ENCODE data around the gene ANGPTL8.
A peak's percentile ranks its signal among the peaks of the same experiment; 100 is the strongest.

Gene ANGPTL8

GRCh38 chr19:11192957-11193939 lies 46.2 kb upstream of the ANGPTL8 start:
- H3K9me3 ChIP-seq (replicated peaks in 1 of 2; ENCODE audit: control insufficient read depth in 2 of 2, insufficient read depth in 1 of 2, low read depth in 1 of 2, low read length in 2 of 2): no peaks in the 10 kb centered on the region
- peak overlapping the region; percentile 56 for H2AK5ac ChIP-seq (ENCODE audit: low read depth, low read length)
- H3K36me3 ChIP-seq (replicated peaks in 1 of 2; ENCODE audit: control insufficient read depth in 2 of 2, insufficient read depth in 2 of 2, low read length in 2 of 2): peaks cover 3 to 43% of the 10 kb centered on the region in 2 donors
- H3K79me1 ChIP-seq (ENCODE audit: low read depth, low read length): no peaks in the 10 kb centered on the region
- H3K4me2 ChIP-seq (ENCODE audit: insufficient read depth, low read length, poor library complexity, severe bottlenecking): no peak overlapping the region
- H2BK12ac ChIP-seq (ENCODE audit: low read length): peak overlapping the region; percentile 10
- no peak overlapping the region for H2BK15ac ChIP-seq (ENCODE audit: low read length)
- no peaks in the 10 kb centered on the region for H3K27me3 ChIP-seq (ENCODE audit: control insufficient read depth in 3 of 3, insufficient read depth in 3 of 3, low read depth in 1 of 3, low read length in 3 of 3)
- no peak overlapping the region for H4K91ac ChIP-seq (ENCODE audit: low read depth, low read length, poor library complexity)
- H4K8ac ChIP-seq (ENCODE audit: low read depth, low read length): peak overlapping the region; percentile 92
- H3K4me3 ChIP-seq (ENCODE audit: low read length in 2 of 2): no peak overlapping the region
- peaks cover 4 to 7% of the 10 kb centered on the region in 2 donors for H3K4me1 ChIP-seq (ENCODE audit: control insufficient read depth in 2 of 2, insufficient read depth in 1 of 2, low read depth in 1 of 2, low read length in 2 of 2)
- no peak overlapping the region for H3K9ac ChIP-seq (ENCODE audit: low read depth, low read length, poor library complexity)
- H2BK5ac ChIP-seq (ENCODE audit: low read length): no peak overlapping the region
- peak overlapping the region; percentile 56 for H3K14ac ChIP-seq (ENCODE audit: low read length)
- no peak overlapping the region for H3K27ac ChIP-seq (replicated peaks; ENCODE audit: low read length)
- no peak overlapping the region for H3K23ac ChIP-seq (ENCODE audit: low read depth, low read length, poor library complexity)
- DNase-seq (ENCODE audit: low spot score): no peak
- H3K18ac ChIP-seq (ENCODE audit: low read length): no peak overlapping the region
- no peak overlapping the region for H3K4ac ChIP-seq (ENCODE audit: low read length)
- no CpG with 5 or more reads among the region's 68 CpGs for WGBS, 2 donors (ENCODE audit: extremely low coverage in 2 of 2, insufficient read length in 2 of 2, insufficient replicate concordance in 1 of 2)
- H2BK120ac ChIP-seq (ENCODE audit: low read depth, low read length): no peak overlapping the region
- H2AFZ ChIP-seq (ENCODE audit: low read length): no peak overlapping the region

GRCh38 chr19:11194173-11194572 lies 45.2 kb upstream of the ANGPTL8 start:
- Histone ChIP-seq H4K8ac (ENCODE audit: low read depth, low read length) (no peak overlapping the region), H3K4me1 (ENCODE audit: control insufficient read depth in 2 of 2, insufficient read depth in 1 of 2, low read depth in 1 of 2, low read length in 2 of 2) (peaks cover 4 to 7% of the 10 kb centered on the region in 2 donors), H3K9ac (ENCODE audit: low read depth, low read length, poor library complexity) (no peak overlapping the region), H3K9me3 (replicated peaks in 1 of 2; ENCODE audit: control insufficient read depth in 2 of 2, insufficient read depth in 1 of 2, low read depth in 1 of 2, low read length in 2 of 2) (no peaks in the 10 kb centered on the region), H3K79me1 (ENCODE audit: low read depth, low read length) (no peaks in the 10 kb centered on the region), H3K4ac (ENCODE audit: low read length) (no peak overlapping the region), H2AK5ac (ENCODE audit: low read depth, low read length) (no peak overlapping the region), H2BK5ac (ENCODE audit: low read length) (no peak overlapping the region), H3K14ac (ENCODE audit: low read length) (no peak overlapping the region), H3K23ac (ENCODE audit: low read depth, low read length, poor library complexity) (no peak overlapping the region), H3K36me3 (replicated peaks in 1 of 2; ENCODE audit: control insufficient read depth in 2 of 2, insufficient read depth in 2 of 2, low read length in 2 of 2) (peaks cover 3 to 47% of the 10 kb centered on the region in 2 donors), H4K91ac (ENCODE audit: low read depth, low read length, poor library complexity) (no peak overlapping the region), H2BK12ac (ENCODE audit: low read length) (no peak overlapping the region), H3K18ac (ENCODE audit: low read length) (no peak overlapping the region), H3K27me3 (ENCODE audit: control insufficient read depth in 3 of 3, insufficient read depth in 3 of 3, low read depth in 1 of 3, low read length in 3 of 3) (no peaks in the 10 kb centered on the region), H3K4me2 (ENCODE audit: insufficient read depth, low read length, poor library complexity, severe bottlenecking) (no peak overlapping the region), H3K27ac (replicated peaks; ENCODE audit: low read length) (no peak overlapping the region), H2BK120ac (ENCODE audit: low read depth, low read length) (no peak overlapping the region), H3K4me3 (ENCODE audit: low read length in 2 of 2) (no peak overlapping the region), H2AFZ (ENCODE audit: low read length) (no peak overlapping the region), H2BK15ac (ENCODE audit: low read length) (no peak overlapping the region)
- DNase-seq (ENCODE audit: low spot score): no peak
- no CpG with 5 or more reads among the region's 8 CpGs for WGBS, 2 donors (ENCODE audit: extremely low coverage in 2 of 2, insufficient read length in 2 of 2, insufficient replicate concordance in 1 of 2)

- H2BK15ac ChIP-seq (ENCODE audit: low read length): no peak overlapping the region
- no peaks in the 10 kb centered on the region for H3K27me3 ChIP-seq (ENCODE audit: control insufficient read depth in 3 of 3, insufficient read depth in 3 of 3, low read depth in 1 of 3, low read length in 3 of 3)
- no peak overlapping the region for H2AK5ac ChIP-seq (ENCODE audit: low read depth, low read length)
- no peak overlapping the region for H2BK12ac ChIP-seq (ENCODE audit: low read length)
- H3K4me2 ChIP-seq (ENCODE audit: insufficient read depth, low read length, poor library complexity, severe bottlenecking): no peak overlapping the region
- H3K14ac ChIP-seq (ENCODE audit: low read length): no peak overlapping the region
- H3K27ac ChIP-seq (replicated peaks; ENCODE audit: low read length): no peak overlapping the region
- peak overlapping the region; percentile 28 for H3K18ac ChIP-seq (ENCODE audit: low read length)
- H3K79me1 ChIP-seq (ENCODE audit: low read depth, low read length): no peaks in the 10 kb centered on the region
- peaks cover 4 to 7% of the 10 kb centered on the region in 2 donors for H3K4me1 ChIP-seq (ENCODE audit: control insufficient read depth in 2 of 2, insufficient read depth in 1 of 2, low read depth in 1 of 2, low read length in 2 of 2)
- no peak overlapping the region for H3K4me3 ChIP-seq (ENCODE audit: low read length in 2 of 2)
- H4K8ac ChIP-seq (ENCODE audit: low read depth, low read length): no peak overlapping the region
- H3K9ac ChIP-seq (ENCODE audit: low read depth, low read length, poor library complexity): no peak overlapping the region
- H3K4ac ChIP-seq (ENCODE audit: low read length): no peak overlapping the region
- H2BK120ac ChIP-seq (ENCODE audit: low read depth, low read length): no peak overlapping the region
- no peak overlapping the region for H2AFZ ChIP-seq (ENCODE audit: low read length)
- DNase-seq (ENCODE audit: low spot score): no peak
- no peak overlapping the region for H2BK5ac ChIP-seq (ENCODE audit: low read length)
- no peaks in the 10 kb centered on the region for H3K9me3 ChIP-seq (replicated peaks in 1 of 2; ENCODE audit: control insufficient read depth in 2 of 2, insufficient read depth in 1 of 2, low read depth in 1 of 2, low read length in 2 of 2)
- peaks cover 3 to 48% of the 10 kb centered on the region in 2 donors for H3K36me3 ChIP-seq (replicated peaks in 1 of 2; ENCODE audit: control insufficient read depth in 2 of 2, insufficient read depth in 2 of 2, low read length in 2 of 2)
- H3K23ac ChIP-seq (ENCODE audit: low read depth, low read length, poor library complexity): peak overlapping the region; percentile 20
- no CpG with 5 or more reads among the region's 20 CpGs for WGBS, 2 donors (ENCODE audit: extremely low coverage in 2 of 2, insufficient read length in 2 of 2, insufficient replicate concordance in 1 of 2)
- no peak overlapping the region for H4K91ac ChIP-seq (ENCODE audit: low read depth, low read length, poor library complexity)
These were observed 44.5 kb upstream of the ANGPTL8 start for GRCh38 chr19:11194656-11195558.
